GM23338 (cell line): ENCODE measurements around the gene CDK17. TPM values are rescaled to one million over a fixed set of nuclear protein-coding genes. Genes with fewer than 3 reads are reported as not detected.

Source experiments
- ATAC-seq: fragments of 200-7000 bp; cut with Tn5 transposase; 3 replicates; pipeline ENCODE4 v1.9.1; 2020
- DNase-seq: peaks from one replicate; pipeline ENCODE4 v3.0.0-alpha.2; 2015; ENCODE audit warnings: low spot score
- H2AFZ ChIP-seq: fragments of 200-600 bp; sonication (generic); 2 replicates; pipeline ENCODE4 v1.8.0; 2016; ENCODE audit warnings: antibody characterized with exemption, mild to moderate bottlenecking, moderate library complexity
- H3F3A ChIP-seq: fragments of 200-600 bp; sonication (generic); replicated peaks from 2 replicates; pipeline ENCODE4 v1.8.0; 2017; ENCODE audit warnings: antibody characterized with exemption, mixed run types, low read depth
- H3K27ac ChIP-seq: fragments of 200-600 bp; sonication (generic); 2 replicates; pipeline ENCODE4 v1.6.1; 2016; ENCODE audit warnings: low read depth
- H3K27me3 ChIP-seq: fragments of 200-600 bp; sonication (generic); 2 replicates; pipeline ENCODE4 v1.8.0; 2016; ENCODE audit warnings: mild to moderate bottlenecking, mixed run types, moderate library complexity; ENCODE audit not compliant: insufficient read depth
- H3K36me3 ChIP-seq: fragments of 200-600 bp; sonication (generic); 2 replicates; pipeline ENCODE4 v1.8.0; 2016; ENCODE audit warnings: mild to moderate bottlenecking; ENCODE audit not compliant: insufficient read depth
- H3K4me1 ChIP-seq: fragments of 200-600 bp; sonication (generic); 2 replicates; pipeline ENCODE4 v1.8.0; 2016; ENCODE audit warnings: mild to moderate bottlenecking, moderate library complexity; ENCODE audit not compliant: insufficient read depth
- H3K4me2 ChIP-seq: fragments of 200-600 bp; sonication (generic); 2 replicates; pipeline ENCODE4 v1.7.1; 2017; ENCODE audit warnings: mixed run types
- H3K4me3 ChIP-seq: fragments of 200-600 bp; sonication (generic); 2 replicates; pipeline ENCODE4 v1.6.1; 2016; ENCODE audit warnings: mixed run types
- H3K79me2 ChIP-seq: fragments of 200-600 bp; sonication (generic); replicated peaks from 2 replicates; pipeline ENCODE4 v1.8.0; 2017; ENCODE audit warnings: mild to moderate bottlenecking; ENCODE audit not compliant: insufficient read depth
- H3K9me2 ChIP-seq: fragments of 200-600 bp; sonication (generic); 2 replicates; pipeline ENCODE4 v1.8.0; 2017; ENCODE audit not compliant: insufficient read depth
- H4K20me1 ChIP-seq: fragments of 200-600 bp; sonication (generic); replicated peaks from 2 replicates; pipeline ENCODE4 v1.8.0; 2017; ENCODE audit warnings: mild to moderate bottlenecking; ENCODE audit not compliant: insufficient read depth
- H3K27ac Mint-ChIP-seq: 2 replicates; pipeline ENCODE4 v1.8.0; 2020; ENCODE audit warnings: inconsistent platforms, mild to moderate bottlenecking, moderate library complexity, mixed read lengths
- H3K27me3 Mint-ChIP-seq: 3 replicates; pipeline ENCODE4 v1.8.0; 2022; ENCODE audit warnings: low read depth, mild to moderate bottlenecking, moderate library complexity, mixed read lengths, inconsistent platforms; ENCODE audit not compliant: insufficient read depth, poor library complexity
- H3K36me3 Mint-ChIP-seq: 3 replicates; pipeline ENCODE4 v1.8.0; 2021; ENCODE audit warnings: low read depth, mild to moderate bottlenecking, inconsistent platforms, moderate library complexity, mixed read lengths
- H3K4me1 Mint-ChIP-seq: 3 replicates; pipeline ENCODE4 v1.8.0; 2020; ENCODE audit warnings: mild to moderate bottlenecking, inconsistent platforms, mixed read lengths
- H3K4me3 Mint-ChIP-seq: 3 replicates; pipeline ENCODE4 v1.8.0; 2021; ENCODE audit warnings: moderate library complexity, mild to moderate bottlenecking, inconsistent platforms, mixed read lengths
- H3K9me3 Mint-ChIP-seq: 3 replicates; pipeline ENCODE4 v1.8.0; 2020; ENCODE audit warnings: moderate library complexity, mild to moderate bottlenecking, inconsistent platforms, mixed read lengths
- CREB1 ChIP-seq: fragments of 250-450 bp; sonication (Bioruptor Pico); IDR thresholded peaks from 2 replicates; pipeline ENCODE4 v1.5.0; 2020; ENCODE audit warnings: low read depth, mild to moderate bottlenecking, moderate library complexity
- EZH2 ChIP-seq: fragments of 200-600 bp; sonication (generic); IDR thresholded peaks from one replicate; pipeline ENCODE4 v1.8.0; 2017; ENCODE audit warnings: antibody characterized with exemption, mild to moderate bottlenecking, low read depth; ENCODE audit not compliant: unreplicated experiment
- EZH2phosphoT487 ChIP-seq: fragments of 200-600 bp; sonication (generic); IDR thresholded peaks from one replicate; pipeline ENCODE4 v1.8.1; 2018; ENCODE audit warnings: antibody characterized with exemption; ENCODE audit not compliant: unreplicated experiment
- JUNB ChIP-seq: IDR thresholded peaks from one replicate; pipeline ENCODE4 v1.6.1; 2016; ENCODE audit warnings: antibody characterized with exemption; ENCODE audit not compliant: unreplicated experiment
- NANOG ChIP-seq: IDR thresholded peaks from 2 replicates; pipeline ENCODE4 v1.6.1; 2016; ENCODE audit warnings: antibody characterized with exemption, borderline replicate concordance
- POLR2AphosphoS5 ChIP-seq: IDR thresholded peaks from 2 replicates; pipeline ENCODE4 v1.6.1; 2016; ENCODE audit warnings: antibody characterized with exemption, low read depth
- REST ChIP-seq: IDR thresholded peaks from one replicate; pipeline ENCODE4 v1.6.1; 2018; ENCODE audit warnings: antibody characterized with exemption; ENCODE audit not compliant: unreplicated experiment
- STAT1 ChIP-seq: IDR thresholded peaks from one replicate; pipeline ENCODE4 v1.6.1; 2016; ENCODE audit warnings: antibody characterized with exemption; ENCODE audit not compliant: unreplicated experiment
- ZNF114 ChIP-seq: fragments of 250-450 bp; sonication (Bioruptor Pico); IDR thresholded peaks from 2 replicates; pipeline ENCODE4 v1.5.0; 2020; ENCODE audit warnings: mild to moderate bottlenecking, moderate library complexity
- polyA plus RNA-seq: library from polyadenylated mRNA; unstranded; fragments of >200 nt; fragmentation: Nextera tagmentation; extraction: Ambion mirVana; gene quantifications from 2 replicates; pipeline ENCODE4 v1.2.1, GENCODE V29; 2016
- total RNA-seq: library from RNA; depleted of rRNA; stranded (reverse); fragments of >200 nt; shearing (Covaris generic); gene quantifications from 2 replicates; pipeline ENCODE4 v1.2.3, GENCODE V29; 2014
- TF ChIP-seq, protein P1 (sequence below): IDR thresholded peaks from 2 replicates; pipeline ENCODE4 v1.6.1; 2016; ENCODE audit warnings: antibody characterized with exemption
- TF ChIP-seq, protein P2 (sequence below): fragments of 250-450 bp; sonication (Bioruptor Pico); IDR thresholded peaks from 2 replicates; pipeline ENCODE4 v1.5.0; 2020; ENCODE audit warnings: mild to moderate bottlenecking, moderate library complexity

The CDK17 gene
- total and polyA plus RNA-seq, 2 experiments from 2014 or later, result 7.6 to 34.2 TPM

DNA sequence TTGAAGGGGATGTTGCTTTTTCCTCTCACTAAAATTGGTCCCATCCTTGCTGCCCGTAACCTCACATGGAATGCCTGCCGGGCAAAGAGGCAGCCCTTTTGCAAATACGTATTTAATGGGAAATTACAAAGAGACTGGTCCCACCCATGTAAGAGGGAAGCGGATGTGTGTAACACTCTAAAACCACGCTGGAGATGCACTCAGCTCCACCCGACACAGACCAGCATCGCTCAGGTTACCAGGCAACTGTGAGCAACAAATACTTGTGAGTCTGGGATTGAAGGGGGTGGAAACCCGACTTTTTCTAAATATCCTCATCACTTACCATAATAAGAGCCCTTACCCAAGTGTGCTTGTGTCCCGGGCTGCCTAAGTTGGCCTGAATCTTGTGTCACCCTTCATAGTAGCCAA is 158.4 kb downstream of the CDK17 start:
- H3K4me3 ChIP-seq, result no peak overlapping the region
- H3K9me2 ChIP-seq, result no peaks in the 10 kb centered on the region
- H3K4me1 ChIP-seq, result no peaks in the 10 kb centered on the region
- peaks cover 4% of the 10 kb centered on the region; the same call in 1 of the 2 replicates for H4K20me1 ChIP-seq
- TF ChIP-seq STAT1 (no peak), JUNB (no peak), POLR2AphosphoS5 (no peak), CREB1 (CRISPR knock-in tag) (no peak), ZNF114 (CRISPR knock-in tag) (no peak), EZH2phosphoT487 (no peak), REST (no peak), NANOG (no peak), EZH2 (no peak)
- TF ChIP-seq, protein P1, sequence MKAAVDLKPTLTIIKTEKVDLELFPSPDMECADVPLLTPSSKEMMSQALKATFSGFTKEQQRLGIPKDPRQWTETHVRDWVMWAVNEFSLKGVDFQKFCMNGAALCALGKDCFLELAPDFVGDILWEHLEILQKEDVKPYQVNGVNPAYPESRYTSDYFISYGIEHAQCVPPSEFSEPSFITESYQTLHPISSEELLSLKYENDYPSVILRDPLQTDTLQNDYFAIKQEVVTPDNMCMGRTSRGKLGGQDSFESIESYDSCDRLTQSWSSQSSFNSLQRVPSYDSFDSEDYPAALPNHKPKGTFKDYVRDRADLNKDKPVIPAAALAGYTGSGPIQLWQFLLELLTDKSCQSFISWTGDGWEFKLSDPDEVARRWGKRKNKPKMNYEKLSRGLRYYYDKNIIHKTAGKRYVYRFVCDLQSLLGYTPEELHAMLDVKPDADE, result no peak
- Mint-ChIP-seq H3K4me1 (peaks cover 4% of the 10 kb centered on the region), H3K36me3 (peaks cover 3% of the 10 kb centered on the region; the same call in 1 of the 3 replicates), H3K4me3 (no peak overlapping the region), H3K27me3 (peaks cover 3% of the 10 kb centered on the region), H3K9me3 (no peaks in the 10 kb centered on the region), H3K27ac (no peak overlapping the region)
- peak; percentile 27 for DNase-seq
- no peak overlapping the region for H3K4me2 ChIP-seq
- no peaks in the 10 kb centered on the region for H3K27me3 ChIP-seq
- H3K27ac ChIP-seq, result no peak overlapping the region
- no peaks in the 10 kb centered on the region for H3F3A ChIP-seq
- no peak for ATAC-seq
- no peak overlapping the region for H2AFZ ChIP-seq
- no peaks in the 10 kb centered on the region for H3K79me2 ChIP-seq
- H3K36me3 ChIP-seq, result no peaks in the 10 kb centered on the region

- H4K20me1 ChIP-seq, result peaks cover 4% of the 10 kb centered on the region; the same call in 1 of the 2 replicates
- Mint-ChIP-seq H3K4me1 (peaks cover 4% of the 10 kb centered on the region), H3K9me3 (no peaks in the 10 kb centered on the region), H3K4me3 (no peak overlapping the region), H3K27ac (no peak overlapping the region), H3K27me3 (peaks cover 3% of the 10 kb centered on the region), H3K36me3 (no peaks in the 10 kb centered on the region)
- no peaks in the 10 kb centered on the region for H3K27me3 ChIP-seq
- H3K27ac ChIP-seq, result no peak overlapping the region
- H3K36me3 ChIP-seq, result no peaks in the 10 kb centered on the region
- no peaks in the 10 kb centered on the region for H3F3A ChIP-seq
- no peaks in the 10 kb centered on the region for H3K79me2 ChIP-seq
- DNase-seq (no peak), ATAC-seq (no peak)
- H3K4me3 ChIP-seq, result no peak overlapping the region
- H3K9me2 ChIP-seq, result no peaks in the 10 kb centered on the region
- no peak overlapping the region for H2AFZ ChIP-seq
- H3K4me2 ChIP-seq, result no peak overlapping the region
- no peaks in the 10 kb centered on the region for H3K4me1 ChIP-seq
- TF ChIP-seq STAT1, result no peak
- no peak for TF ChIP-seq CREB1 (CRISPR knock-in tag)
- TF ChIP-seq JUNB, result no peak
- TF ChIP-seq, protein P2, sequence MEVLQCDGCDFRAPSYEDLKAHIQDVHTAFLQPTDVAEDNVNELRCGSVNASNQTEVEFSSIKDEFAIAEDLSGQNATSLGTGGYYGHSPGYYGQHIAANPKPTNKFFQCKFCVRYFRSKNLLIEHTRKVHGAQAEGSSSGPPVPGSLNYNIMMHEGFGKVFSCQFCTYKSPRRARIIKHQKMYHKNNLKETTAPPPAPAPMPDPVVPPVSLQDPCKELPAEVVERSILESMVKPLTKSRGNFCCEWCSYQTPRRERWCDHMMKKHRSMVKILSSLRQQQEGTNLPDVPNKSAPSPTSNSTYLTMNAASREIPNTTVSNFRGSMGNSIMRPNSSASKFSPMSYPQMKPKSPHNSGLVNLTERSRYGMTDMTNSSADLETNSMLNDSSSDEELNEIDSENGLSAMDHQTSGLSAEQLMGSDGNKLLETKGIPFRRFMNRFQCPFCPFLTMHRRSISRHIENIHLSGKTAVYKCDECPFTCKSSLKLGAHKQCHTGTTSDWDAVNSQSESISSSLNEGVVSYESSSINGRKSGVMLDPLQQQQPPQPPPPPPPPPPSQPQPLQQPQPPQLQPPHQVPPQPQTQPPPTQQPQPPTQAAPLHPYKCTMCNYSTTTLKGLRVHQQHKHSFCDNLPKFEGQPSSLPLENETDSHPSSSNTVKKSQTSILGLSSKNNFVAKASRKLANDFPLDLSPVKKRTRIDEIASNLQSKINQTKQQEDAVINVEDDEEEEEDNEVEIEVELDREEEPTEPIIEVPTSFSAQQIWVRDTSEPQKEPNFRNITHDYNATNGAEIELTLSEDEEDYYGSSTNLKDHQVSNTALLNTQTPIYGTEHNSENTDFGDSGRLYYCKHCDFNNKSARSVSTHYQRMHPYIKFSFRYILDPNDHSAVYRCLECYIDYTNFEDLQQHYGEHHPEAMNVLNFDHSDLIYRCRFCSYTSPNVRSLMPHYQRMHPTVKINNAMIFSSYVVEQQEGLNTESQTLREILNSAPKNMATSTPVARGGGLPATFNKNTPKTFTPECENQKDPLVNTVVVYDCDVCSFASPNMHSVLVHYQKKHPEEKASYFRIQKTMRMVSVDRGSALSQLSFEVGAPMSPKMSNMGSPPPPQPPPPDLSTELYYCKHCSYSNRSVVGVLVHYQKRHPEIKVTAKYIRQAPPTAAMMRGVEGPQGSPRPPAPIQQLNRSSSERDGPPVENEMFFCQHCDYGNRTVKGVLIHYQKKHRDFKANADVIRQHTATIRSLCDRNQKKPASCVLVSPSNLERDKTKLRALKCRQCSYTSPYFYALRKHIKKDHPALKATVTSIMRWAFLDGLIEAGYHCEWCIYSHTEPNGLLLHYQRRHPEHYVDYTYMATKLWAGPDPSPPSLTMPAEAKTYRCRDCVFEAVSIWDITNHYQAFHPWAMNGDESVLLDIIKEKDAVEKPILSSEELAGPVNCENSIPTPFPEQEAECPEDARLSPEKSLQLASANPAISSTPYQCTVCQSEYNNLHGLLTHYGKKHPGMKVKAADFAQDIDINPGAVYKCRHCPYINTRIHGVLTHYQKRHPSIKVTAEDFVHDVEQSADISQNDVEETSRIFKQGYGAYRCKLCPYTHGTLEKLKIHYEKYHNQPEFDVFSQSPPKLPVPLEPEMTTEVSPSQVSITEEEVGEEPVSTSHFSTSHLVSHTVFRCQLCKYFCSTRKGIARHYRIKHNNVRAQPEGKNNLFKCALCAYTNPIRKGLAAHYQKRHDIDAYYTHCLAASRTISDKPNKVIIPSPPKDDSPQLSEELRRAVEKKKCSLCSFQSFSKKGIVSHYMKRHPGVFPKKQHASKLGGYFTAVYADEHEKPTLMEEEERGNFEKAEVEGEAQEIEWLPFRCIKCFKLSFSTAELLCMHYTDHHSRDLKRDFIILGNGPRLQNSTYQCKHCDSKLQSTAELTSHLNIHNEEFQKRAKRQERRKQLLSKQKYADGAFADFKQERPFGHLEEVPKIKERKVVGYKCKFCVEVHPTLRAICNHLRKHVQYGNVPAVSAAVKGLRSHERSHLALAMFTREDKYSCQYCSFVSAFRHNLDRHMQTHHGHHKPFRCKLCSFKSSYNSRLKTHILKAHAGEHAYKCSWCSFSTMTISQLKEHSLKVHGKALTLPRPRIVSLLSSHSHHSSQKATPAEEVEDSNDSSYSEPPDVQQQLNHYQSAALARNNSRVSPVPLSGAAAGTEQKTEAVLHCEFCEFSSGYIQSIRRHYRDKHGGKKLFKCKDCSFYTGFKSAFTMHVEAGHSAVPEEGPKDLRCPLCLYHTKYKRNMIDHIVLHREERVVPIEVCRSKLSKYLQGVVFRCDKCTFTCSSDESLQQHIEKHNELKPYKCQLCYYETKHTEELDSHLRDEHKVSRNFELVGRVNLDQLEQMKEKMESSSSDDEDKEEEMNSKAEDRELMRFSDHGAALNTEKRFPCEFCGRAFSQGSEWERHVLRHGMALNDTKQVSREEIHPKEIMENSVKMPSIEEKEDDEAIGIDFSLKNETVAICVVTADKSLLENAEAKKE (CRISPR knock-in tag), result no peak
- no peak for TF ChIP-seq EZH2
These were observed 158.8 kb downstream of the CDK17 start for GRCh38 chr12:96241431-96241830.
